HG03460 (cell line): ENCODE results near the gene CEACAM18.
"Not testable (repeated sequence)": the region's sequence is repeated elsewhere in the genome, so short reads cannot be mapped to it uniquely, and the experiment has no call there.

Source experiments
- ATAC-seq: cut with Tn5 transposase; IDR thresholded peaks from one replicate; pipeline ENCODE4 v1.9.1; 2021; ENCODE audit not compliant: unreplicated experiment

Gene CEACAM18

GRCh38 chr19:51478381-51479234 is at the start of gene CEACAM18:
TSS of gene CEACAM18 (plus strand) at chr19:51478539.
- ATAC-seq = no peak

GRCh38 chr19:51430221-51430620 is 48.1 kb upstream of the CEACAM18 start:
- no peak for ATAC-seq

GRCh38 chr19:51431124-51431523 is 47.2 kb upstream of the CEACAM18 start:
- ATAC-seq = no peak

- no peak for ATAC-seq
These were observed 45.3 kb upstream of the CEACAM18 start for GRCh38 chr19:51433043-51433442.

GRCh38 chr19:51434456-51434855 is 43.9 kb upstream of the CEACAM18 start:
- no peak for ATAC-seq

- ATAC-seq = no peak
These were observed 39.3 kb upstream of the CEACAM18 start for GRCh38 chr19:51439021-51439465.

GRCh38 chr19:51440052-51440451 is 38.3 kb upstream of the CEACAM18 start:
- no peak for ATAC-seq

GRCh38 chr19:51440846-51441409 is 37.4 kb upstream of the CEACAM18 start:
- peak; percentile 6 for ATAC-seq

- ATAC-seq = peak; percentile 74
These were observed 36.6 kb upstream of the CEACAM18 start for GRCh38 chr19:51441410-51442390.

GRCh38 chr19:51447510-51447909 is 30.8 kb upstream of the CEACAM18 start:
- not testable (repeated sequence) for ATAC-seq

- ATAC-seq = no peak
These were observed 30.3 kb upstream of the CEACAM18 start for GRCh38 chr19:51448011-51448410.

- no peak for ATAC-seq
These were observed 29.8 kb upstream of the CEACAM18 start for GRCh38 chr19:51448411-51449016.

GRCh38 chr19:51450730-51451307 is 27.5 kb upstream of the CEACAM18 start:
- ATAC-seq = no peak

GRCh38 chr19:51456541-51457290 is 21.6 kb upstream of the CEACAM18 start:
- ATAC-seq = no peak

- no peak for ATAC-seq
These were observed 20.9 kb upstream of the CEACAM18 start for GRCh38 chr19:51457351-51458013.

- ATAC-seq = no peak
These were observed 20.2 kb upstream of the CEACAM18 start, which contains the start of gene SIGLEC8 for GRCh38 chr19:51458051-51458645. TSS of gene SIGLEC8 (minus strand) at chr19:51458454. CDS start at chr19:51458387, 67 bp downstream.

- no peak for ATAC-seq
These were observed 19.3 kb upstream of the CEACAM18 start for GRCh38 chr19:51458899-51459505.
